Endothelial cell (in vitro differentiated cells): ENCODE results near the gene TNFAIP2. TPM values are rescaled to one million over a fixed set of nuclear protein-coding genes. Genes with fewer than 3 reads are reported as not detected.
"Not testable (repeated sequence)": the region's sequence is repeated elsewhere in the genome, so short reads cannot be mapped to it uniquely, and the experiment has no call there.

Source experiments
- DNase-seq: peaks from one replicate; pipeline ENCODE4 v3.0.0; 2021; ENCODE audit warnings: low spot score
- H3K27ac Mint-ChIP-seq: one replicate; pipeline ENCODE4 v1.8.0; 2021; ENCODE audit warnings: mixed read lengths, inconsistent platforms; ENCODE audit not compliant: unreplicated experiment
- H3K27me3 Mint-ChIP-seq: one replicate; pipeline ENCODE4 v1.8.0; 2021; ENCODE audit warnings: mild to moderate bottlenecking, moderate library complexity, mixed read lengths, inconsistent platforms; ENCODE audit not compliant: unreplicated experiment
- H3K36me3 Mint-ChIP-seq: one replicate; pipeline ENCODE4 v1.8.0; 2021; ENCODE audit warnings: mild to moderate bottlenecking, low read depth, mixed read lengths, inconsistent platforms; ENCODE audit not compliant: unreplicated experiment
- H3K4me1 Mint-ChIP-seq: one replicate; pipeline ENCODE4 v1.8.0; 2021; ENCODE audit warnings: mild to moderate bottlenecking, mixed read lengths, inconsistent platforms; ENCODE audit not compliant: unreplicated experiment
- H3K4me3 Mint-ChIP-seq: one replicate; pipeline ENCODE4 v1.8.0; 2021; ENCODE audit warnings: mild to moderate bottlenecking, mixed read lengths, inconsistent platforms; ENCODE audit not compliant: unreplicated experiment
- H3K9me3 Mint-ChIP-seq: one replicate; pipeline ENCODE4 v1.8.0; 2021; ENCODE audit warnings: mixed read lengths, inconsistent platforms; ENCODE audit not compliant: unreplicated experiment
- total RNA-seq: library from RNA; stranded (reverse); fragmentation: NEBNext Ultra II Directional; extraction: Animal tissue kit (Norgen Biotek cat#: 25700); gene quantifications from one replicate; pipeline ENCODE4 v1.2.1, GENCODE V29; 2021; ENCODE audit not compliant: unreplicated experiment
- TF ChIP-seq, protein P1 (sequence below): fragments of 200-600 bp; sonication (generic); IDR thresholded peaks from one replicate; pipeline ENCODE4 v1.5.0; 2021; ENCODE audit warnings: antibody characterized with exemption; ENCODE audit not compliant: unreplicated experiment

Gene TNFAIP2
- total RNA-seq, 1 donor from 2014 or later, result 163 TPM

DNA sequence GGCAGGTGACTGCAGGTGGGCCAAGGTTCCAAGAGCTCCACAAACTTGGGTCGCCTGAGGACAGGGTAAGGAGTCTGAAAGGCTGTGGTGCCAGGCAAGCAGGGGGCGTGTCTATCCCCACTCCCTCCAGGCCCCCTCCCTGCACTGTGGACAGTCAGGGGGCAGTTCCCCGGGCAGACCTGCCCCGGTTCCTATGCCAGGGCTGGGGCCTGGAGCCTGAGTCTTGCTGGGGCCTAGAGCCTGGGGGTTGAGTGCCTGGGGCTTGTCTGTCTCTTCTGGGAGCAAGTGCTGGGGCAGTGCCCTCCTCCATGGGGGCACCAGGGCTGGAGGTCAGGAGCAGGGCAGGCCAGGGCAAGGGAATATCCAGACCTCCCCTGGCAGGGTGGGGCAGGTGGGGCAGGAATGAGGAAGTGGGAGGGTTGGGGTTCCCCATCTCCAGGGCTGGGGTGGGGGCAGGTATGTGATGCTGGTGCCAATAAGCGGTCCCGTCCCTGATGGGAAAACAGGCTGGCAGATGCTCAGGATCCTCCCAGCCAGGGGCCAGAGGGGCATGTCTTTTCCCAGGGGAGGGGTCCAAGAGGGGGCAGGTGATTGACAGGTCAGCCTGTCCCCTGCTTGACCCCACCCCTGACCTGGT, 11.9 kb upstream of the TNFAIP2 start:
- Mint-ChIP-seq H3K27me3 (peaks cover 6% of the 10 kb centered on the region), H3K9me3 (no peaks in the 10 kb centered on the region), H3K4me3 (no peak overlapping the region), H3K36me3 (no peaks in the 10 kb centered on the region), H3K27ac (no peak overlapping the region), H3K4me1 (peaks cover 7% of the 10 kb centered on the region)
- DNase-seq, result no peak
- TF ChIP-seq, protein P1, sequence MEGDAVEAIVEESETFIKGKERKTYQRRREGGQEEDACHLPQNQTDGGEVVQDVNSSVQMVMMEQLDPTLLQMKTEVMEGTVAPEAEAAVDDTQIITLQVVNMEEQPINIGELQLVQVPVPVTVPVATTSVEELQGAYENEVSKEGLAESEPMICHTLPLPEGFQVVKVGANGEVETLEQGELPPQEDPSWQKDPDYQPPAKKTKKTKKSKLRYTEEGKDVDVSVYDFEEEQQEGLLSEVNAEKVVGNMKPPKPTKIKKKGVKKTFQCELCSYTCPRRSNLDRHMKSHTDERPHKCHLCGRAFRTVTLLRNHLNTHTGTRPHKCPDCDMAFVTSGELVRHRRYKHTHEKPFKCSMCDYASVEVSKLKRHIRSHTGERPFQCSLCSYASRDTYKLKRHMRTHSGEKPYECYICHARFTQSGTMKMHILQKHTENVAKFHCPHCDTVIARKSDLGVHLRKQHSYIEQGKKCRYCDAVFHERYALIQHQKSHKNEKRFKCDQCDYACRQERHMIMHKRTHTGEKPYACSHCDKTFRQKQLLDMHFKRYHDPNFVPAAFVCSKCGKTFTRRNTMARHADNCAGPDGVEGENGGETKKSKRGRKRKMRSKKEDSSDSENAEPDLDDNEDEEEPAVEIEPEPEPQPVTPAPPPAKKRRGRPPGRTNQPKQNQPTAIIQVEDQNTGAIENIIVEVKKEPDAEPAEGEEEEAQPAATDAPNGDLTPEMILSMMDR, result no peak

DNA sequence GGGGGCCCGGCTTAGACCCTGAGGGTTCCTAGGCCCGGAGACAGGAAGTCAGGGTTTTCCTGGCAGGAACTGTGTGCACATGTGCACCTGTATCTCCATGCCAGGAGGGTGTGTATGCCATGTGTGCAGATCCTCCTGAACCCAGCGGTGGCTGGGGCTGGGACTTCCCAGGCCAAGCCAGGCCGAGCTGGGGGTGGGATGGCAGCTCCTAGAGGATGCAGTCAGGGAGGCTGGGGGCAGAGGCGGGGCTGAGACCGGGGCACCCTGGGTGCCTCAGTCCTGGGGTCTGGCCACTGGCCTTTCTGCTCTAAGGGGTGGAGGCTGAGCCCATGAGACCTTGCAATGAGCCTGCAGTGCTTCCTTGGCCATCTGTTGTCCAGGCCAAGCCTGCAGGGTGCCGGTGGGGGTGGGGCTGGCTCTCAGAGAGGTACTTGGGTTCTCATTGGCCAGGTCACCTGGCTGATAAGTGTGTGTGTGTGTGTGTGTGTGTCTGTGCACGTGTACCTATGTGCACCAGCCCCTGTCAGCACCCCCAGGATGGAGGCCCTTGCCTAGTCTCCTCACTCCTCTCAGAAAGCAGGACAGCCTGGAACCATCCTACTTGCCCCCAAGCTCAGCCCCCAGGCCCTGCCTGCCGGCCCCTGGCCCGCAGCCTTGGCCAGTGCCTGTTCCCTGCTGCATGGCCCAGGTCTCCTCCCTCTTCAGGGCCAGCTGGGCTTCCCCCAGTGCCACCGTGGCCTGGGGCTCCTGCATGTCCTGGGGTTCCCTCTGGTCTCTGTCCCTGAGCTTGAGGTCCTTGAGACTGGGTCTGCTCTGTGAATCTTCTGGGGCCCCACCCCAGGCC, 10.6 kb upstream of the TNFAIP2 start:
- TF ChIP-seq, protein P1, result no peak
- peaks cover 8% of the 10 kb centered on the region for H3K27me3 Mint-ChIP-seq
- no peak for DNase-seq
- no peak overlapping the region for H3K27ac Mint-ChIP-seq
- no peak overlapping the region for H3K4me3 Mint-ChIP-seq
- H3K4me1 Mint-ChIP-seq, result peaks cover 9% of the 10 kb centered on the region
- no peaks in the 10 kb centered on the region for H3K36me3 Mint-ChIP-seq
- H3K9me3 Mint-ChIP-seq, result no peaks in the 10 kb centered on the region

DNA sequence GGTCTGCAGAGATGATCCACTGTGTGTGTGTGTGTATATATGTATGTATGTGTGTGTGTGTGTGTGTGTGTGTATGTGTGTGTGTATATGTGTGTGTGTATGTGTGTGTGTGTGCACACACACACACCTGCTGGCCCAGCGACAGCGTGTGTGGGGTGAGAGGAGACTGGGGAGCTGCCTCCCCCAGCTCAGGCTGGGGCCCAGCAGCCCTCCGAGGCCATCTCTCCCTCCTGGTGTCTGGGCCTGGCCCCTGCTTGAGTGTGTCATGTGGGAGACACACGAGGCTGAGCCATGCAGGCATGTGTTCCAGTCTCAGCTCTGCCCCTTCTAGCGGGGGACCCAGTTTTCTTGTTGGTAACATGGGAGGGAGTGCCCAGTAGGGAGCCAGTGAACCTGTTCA, 10.0 kb upstream of the TNFAIP2 start:
- Mint-ChIP-seq H3K27me3 (peaks cover 8% of the 10 kb centered on the region), H3K4me1 (peaks cover 9% of the 10 kb centered on the region), H3K36me3 (no peaks in the 10 kb centered on the region), H3K27ac (no peak overlapping the region), H3K9me3 (no peaks in the 10 kb centered on the region), H3K4me3 (no peak overlapping the region)
- no peak for DNase-seq
- TF ChIP-seq, protein P1, result no peak

DNA sequence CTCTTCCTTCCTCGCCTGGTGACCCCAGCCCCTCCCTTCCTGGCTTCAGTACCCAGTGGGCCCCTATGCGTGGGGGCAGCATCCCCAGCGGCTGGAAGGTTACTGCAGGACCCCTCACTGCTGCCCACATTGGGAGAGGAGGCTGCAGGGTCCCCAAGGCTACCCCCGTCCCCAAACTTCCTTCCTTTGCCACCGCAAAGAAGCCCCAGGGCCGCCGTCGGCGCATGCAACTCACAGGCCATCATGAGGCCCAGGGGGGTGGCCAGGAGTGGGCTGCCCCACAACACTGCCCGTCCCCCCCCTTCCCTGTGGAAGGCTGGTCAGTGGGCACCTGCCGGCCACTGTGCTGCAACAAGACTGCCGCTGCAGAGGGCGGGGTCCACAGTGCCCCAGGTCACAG, 9.5 kb upstream of the TNFAIP2 start:
- Mint-ChIP-seq H3K9me3 (no peaks in the 10 kb centered on the region), H3K4me3 (no peak overlapping the region), H3K27ac (no peak overlapping the region), H3K27me3 (peaks cover 8% of the 10 kb centered on the region), H3K4me1 (peaks cover 9% of the 10 kb centered on the region), H3K36me3 (no peaks in the 10 kb centered on the region)
- TF ChIP-seq, protein P1, result no peak
- DNase-seq, result no peak

DNA sequence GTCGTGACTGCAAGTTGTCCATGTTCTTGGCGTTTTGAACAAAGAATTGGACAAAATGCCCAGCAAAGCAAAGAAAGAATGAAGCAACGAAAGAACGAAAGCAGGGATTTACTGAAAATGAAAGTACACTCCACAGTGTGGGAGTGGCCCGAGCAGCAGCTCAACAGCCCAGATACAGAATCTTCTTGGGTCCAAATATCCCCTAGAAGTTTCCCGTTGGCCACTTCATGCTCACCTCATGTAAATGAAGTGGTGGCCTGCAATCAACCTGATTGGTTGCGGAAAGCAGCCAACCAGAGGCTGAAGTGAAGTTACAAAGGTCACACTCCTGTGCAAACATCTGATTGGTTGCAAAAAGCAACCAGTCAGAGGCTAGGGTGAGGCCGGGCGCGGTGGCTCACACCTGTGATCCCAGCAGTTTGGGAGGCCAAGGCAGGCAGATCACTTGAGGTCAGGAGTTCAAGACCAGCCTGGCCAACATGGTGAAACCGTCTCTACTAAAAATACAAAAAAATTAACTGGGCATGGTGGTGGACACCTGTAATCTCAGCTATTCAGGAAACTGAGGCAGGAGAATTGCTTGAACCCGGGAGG, 8.1 kb upstream of the TNFAIP2 start:
- H3K27ac Mint-ChIP-seq, DNase-seq, H3K36me3 Mint-ChIP-seq, H3K27me3 Mint-ChIP-seq, H3K9me3 Mint-ChIP-seq, H3K4me3 Mint-ChIP-seq: not testable (repeated sequence)
- peaks cover 13% of the 10 kb centered on the region for H3K4me1 Mint-ChIP-seq
